H1 (cell line): Measurements from ENCODE around the gene MMP25. TPM values are rescaled to one million over a fixed set of nuclear protein-coding genes. Genes with fewer than 3 reads are reported as not detected.
A peak's percentile ranks its signal among the peaks of the same experiment; 100 is the strongest.

Source experiments
- CTCF ChIA-PET: fragments of 300-600 bp; sonication (Branson Sonifier 250); formaldehyde crosslinking; loops from one replicate; lab custom pipeline; 2021; ENCODE audit not compliant: partially characterized antibody; lab: Charles Lee
- POLR2A ChIA-PET: fragments of 300-600 bp; sonication (Branson Sonifier 250); formaldehyde crosslinking; loops from one replicate; lab custom pipeline; 2021; ENCODE audit warnings: inconsistent platforms; ENCODE audit not compliant: partially characterized antibody; lab: Charles Lee
- DNase-seq, 2 experiments: peaks; one replicate each; pipeline versions ENCODE4 v3.0.0 to v3.0.0-alpha.2; 2010 to 2022; ENCODE audit warnings: low spot score in 2 of 2, low read depth in 1 of 2, mixed read lengths in 1 of 2
- FAIRE-seq: peaks from 2 replicates; lab custom pipeline; 2011; peaks lifted over from hg19 to GRCh38; lab: Jason Lieb, UNC
- H2AFZ ChIP-seq: 2 replicates; pipeline ENCODE4 v1.8.1; 2012; ENCODE audit warnings: low read length, inconsistent platforms
- H2AK5ac ChIP-seq: 2 replicates; pipeline ENCODE4 v1.6.1; 2013; ENCODE audit warnings: low read depth, low read length
- H2BK120ac ChIP-seq: replicated peaks from 2 replicates; pipeline ENCODE3; 2013; ENCODE audit warnings: low read depth, low read length, inconsistent platforms
- H2BK12ac ChIP-seq: 2 replicates; pipeline ENCODE4 v1.6.1; 2013; ENCODE audit warnings: low read depth, low read length
- H2BK15ac ChIP-seq: 2 replicates; pipeline ENCODE4 v1.6.1; 2013; ENCODE audit warnings: low read length
- H2BK20ac ChIP-seq: 2 replicates; pipeline ENCODE4 v1.6.1; 2013; ENCODE audit warnings: low read length
- H2BK5ac ChIP-seq: 2 replicates; pipeline ENCODE4 v1.6.1; 2013; ENCODE audit warnings: low read depth, low read length
- H3K14ac ChIP-seq: 2 replicates; pipeline ENCODE4 v1.6.1; 2013; ENCODE audit warnings: inconsistent platforms; ENCODE audit not compliant: insufficient read length
- H3K18ac ChIP-seq: 2 replicates; pipeline ENCODE4 v1.6.1; 2013; ENCODE audit warnings: low read length; ENCODE audit errors: extremely low read depth
- H3K23ac ChIP-seq: 2 replicates; pipeline ENCODE4 v1.6.1; 2013; ENCODE audit warnings: inconsistent platforms; ENCODE audit not compliant: insufficient read length
- H3K23me2 ChIP-seq: 2 replicates; pipeline ENCODE4 v1.6.1; 2013; ENCODE audit warnings: low read depth, low read length
- H3K27ac ChIP-seq: 2 replicates; pipeline ENCODE4 v1.6.1; 2011; ENCODE audit warnings: low read depth, low read length, inconsistent platforms
- H3K27me3 ChIP-seq, 4 experiments: replicated peaks in 1 of 4; 1 replicate in 1 of 4; 2 replicates in 3 of 4; pipeline versions ENCODE4 v1.6.1 to v1.8.1; 2011 to 2013; ENCODE audit warnings: low read length in 3 of 4, mild to moderate bottlenecking in 3 of 4, inconsistent platforms in 2 of 4, mixed read lengths in 2 of 4, moderate library complexity in 1 of 4; ENCODE audit not compliant: control insufficient read depth in 3 of 4, insufficient read depth in 3 of 4; ENCODE audit errors: extremely low read depth in 1 of 4
- H3K36me3 ChIP-seq, 4 experiments: 2 replicates each; pipeline versions ENCODE4 v1.6.1 to v1.8.1; 2011 to 2013; ENCODE audit warnings: mild to moderate bottlenecking in 4 of 4, low read length in 3 of 4, moderate library complexity in 2 of 4, control low read depth in 1 of 4, inconsistent platforms in 1 of 4; ENCODE audit not compliant: insufficient read depth in 4 of 4, control insufficient read depth in 2 of 4
- H3K4ac ChIP-seq: replicated peaks from 2 replicates; pipeline ENCODE3; 2013; ENCODE audit warnings: low read length, low read depth, mixed read lengths, inconsistent platforms; ENCODE audit not compliant: insufficient read length
- H3K4me1 ChIP-seq, 4 experiments: replicated peaks in 1 of 4; 1 replicate in 1 of 4; 2 replicates in 3 of 4; pipeline versions ENCODE4 v1.6.1 to v1.8.1; 2011 to 2013; ENCODE audit warnings: low read length in 3 of 4, inconsistent platforms in 2 of 4, mixed read lengths in 1 of 4; ENCODE audit not compliant: insufficient read depth in 4 of 4, control insufficient read depth in 3 of 4
- H3K4me2 ChIP-seq, 2 experiments: 2 replicates each; pipeline versions ENCODE4 v1.6.1 to v1.8.1; 2011 to 2013; ENCODE audit warnings: low read depth in 2 of 2, low read length in 2 of 2, control low read depth in 1 of 2, inconsistent platforms in 1 of 2, mild to moderate bottlenecking in 1 of 2; ENCODE audit not compliant: insufficient read depth in 1 of 2
- H3K4me3 ChIP-seq, 4 experiments: fragments of 200-600, 300-600 bp in 1 of 4; sonication (generic), shearing (Covaris generic), sonication (Bioruptor Twin) in 1 of 4; 2 replicates each; pipeline versions ENCODE4 v1.5.1 to v1.8.1; 2011 to 2016; ENCODE audit warnings: low read length in 4 of 4, low read depth in 3 of 4, control low read depth in 2 of 4, inconsistent platforms in 2 of 4, mild to moderate bottlenecking in 2 of 4, mixed read lengths in 1 of 4, moderate library complexity in 1 of 4; ENCODE audit not compliant: insufficient read depth in 2 of 4; ENCODE audit errors: extremely low read depth in 1 of 4
- H3K56ac ChIP-seq: replicated peaks from 2 replicates; pipeline ENCODE3; 2013; ENCODE audit warnings: low read depth, mild to moderate bottlenecking, mixed read lengths, low read length, inconsistent platforms; ENCODE audit not compliant: insufficient read length
- H3K79me1 ChIP-seq: 2 replicates; pipeline ENCODE4 v1.6.1; 2013; ENCODE audit warnings: low read depth, low read length, control low read depth
- H3K79me2 ChIP-seq, 2 experiments: 2 replicates each; pipeline versions ENCODE4 v1.6.1 to v1.8.1; 2012 to 2013; ENCODE audit warnings: low read length in 2 of 2, mild to moderate bottlenecking in 2 of 2, inconsistent platforms in 1 of 2; ENCODE audit not compliant: insufficient read depth in 2 of 2, control insufficient read depth in 1 of 2
- H3K9ac ChIP-seq, 4 experiments: replicated peaks in 1 of 4; 1 replicate in 1 of 4; 2 replicates in 3 of 4; pipeline versions ENCODE4 v1.6.1 to v1.8.1; 2011 to 2013; ENCODE audit warnings: low read depth in 3 of 4, low read length in 3 of 4, control low read depth in 2 of 4, mild to moderate bottlenecking in 2 of 4, moderate library complexity in 2 of 4, inconsistent platforms in 1 of 4; ENCODE audit errors: extremely low read depth in 1 of 4
- H3K9me3 ChIP-seq, 2 experiments: 2 replicates each; pipeline versions ENCODE4 v1.6.1 to v1.8.1; 2012 to 2013; ENCODE audit warnings: mild to moderate bottlenecking in 2 of 2, moderate library complexity in 2 of 2, control low read depth in 1 of 2, inconsistent platforms in 1 of 2, low read depth in 1 of 2, low read length in 1 of 2, mixed read lengths in 1 of 2; ENCODE audit not compliant: insufficient read depth in 2 of 2
- H4K20me1 ChIP-seq, 2 experiments: replicated peaks in 1 of 2; 2 replicates each; pipeline versions ENCODE3 to v1.8.1; 2011 to 2013; ENCODE audit warnings: inconsistent platforms in 2 of 2, low read length in 2 of 2, mild to moderate bottlenecking in 1 of 2; ENCODE audit not compliant: insufficient read depth in 2 of 2, control insufficient read depth in 1 of 2
- H4K5ac ChIP-seq: 2 replicates; pipeline ENCODE4 v1.6.1; 2013; ENCODE audit warnings: low read length, low read depth, mixed read lengths, inconsistent platforms; ENCODE audit not compliant: insufficient read length
- H4K8ac ChIP-seq: 2 replicates; pipeline ENCODE4 v1.8.0; 2013; ENCODE audit warnings: mild to moderate bottlenecking, moderate library complexity, low read length, inconsistent platforms; ENCODE audit not compliant: insufficient read depth; ENCODE audit errors: extremely low read depth
- H4K91ac ChIP-seq: replicated peaks from 2 replicates; pipeline ENCODE3; 2013; ENCODE audit warnings: low read length, mixed read lengths, inconsistent platforms; ENCODE audit not compliant: insufficient read length
- ASH2L ChIP-seq: fragments of 200-600, 300-600 bp; sonication (generic); IDR thresholded peaks from one replicate; pipeline ENCODE4 v1.7.1; 2017; ENCODE audit warnings: low read length
- BACH1 ChIP-seq: IDR thresholded peaks from 2 replicates; pipeline ENCODE4 v1.6.1; 2012; ENCODE audit warnings: low read length, improper control_type of control experiment
- CEBPB ChIP-seq: IDR thresholded peaks from 2 replicates; pipeline ENCODE4 v1.6.1; 2012; ENCODE audit warnings: low read depth, low read length
- CHD2 ChIP-seq: IDR thresholded peaks from 2 replicates; pipeline ENCODE4 v1.6.1; 2012; ENCODE audit warnings: low read length, improper control_type of control experiment
- EGR1 ChIP-seq: IDR thresholded peaks from 2 replicates; pipeline ENCODE4 v1.6.1; 2011; ENCODE audit warnings: low read depth, low read length, borderline replicate concordance
- GTF2F1 ChIP-seq: IDR thresholded peaks from 2 replicates; pipeline ENCODE4 v1.6.1; 2012; ENCODE audit warnings: low read depth, low read length, improper control_type of control experiment, borderline replicate concordance
- JUN ChIP-seq: IDR thresholded peaks from 2 replicates; pipeline ENCODE4 v1.6.1; 2011; ENCODE audit warnings: low read depth, mild to moderate bottlenecking, improper control_type of control experiment, low read length
- RFX5 ChIP-seq: IDR thresholded peaks from 2 replicates; pipeline ENCODE4 v1.6.1; 2011; ENCODE audit warnings: low read depth, low read length, improper control_type of control experiment, borderline replicate concordance
- RNF2 ChIP-seq: fragments of 200-900, 300-1000 bp; sonication (generic); IDR thresholded peaks from 2 replicates; pipeline ENCODE4 v1.7.1; 2016; ENCODE audit warnings: borderline replicate concordance, low read depth, mild to moderate bottlenecking, antibody characterized with exemption, low read length; ENCODE audit not compliant: poor library complexity, severe bottlenecking; ENCODE audit errors: missing control alignments
- RXRA ChIP-seq: IDR thresholded peaks from 2 replicates; pipeline ENCODE4 v1.6.1; 2011; ENCODE audit warnings: low read depth, mild to moderate bottlenecking, low read length, moderate library complexity; ENCODE audit not compliant: insufficient read depth
- TAF1 ChIP-seq: IDR thresholded peaks from 2 replicates; pipeline ENCODE4 v1.6.1; 2011; ENCODE audit warnings: mild to moderate bottlenecking, low read depth, low read length
- YY1 ChIP-seq: IDR thresholded peaks from 2 replicates; pipeline ENCODE4 v1.6.1; 2011; ENCODE audit warnings: low read depth, mild to moderate bottlenecking, low read length
- WGBS, 2 experiments: shearing (Covaris generic) in 1 of 2; methylation state at CpG; one replicate each; pipeline versions ENCODE4 v1.1.6 to v1.1.7; 2013 to 2015; ENCODE audit warnings: low lambda C conversion rate in 2 of 2, mixed read lengths in 2 of 2, inconsistent platforms in 1 of 2, low coverage in 1 of 2, missing lambda C conversion rate in 1 of 2; ENCODE audit not compliant: insufficient replicate concordance in 2 of 2, insufficient coverage in 1 of 2, insufficient read length in 1 of 2; ENCODE audit errors: extremely low coverage in 1 of 2, missing lambda C conversion rate in 1 of 2; 5-methylcytosine and 5-hydroxymethylcytosine counted together
- polyA plus RNA-seq, 7 experiments: library from polyadenylated mRNA; depleted of rRNA in 3 of 7; stranded (reverse) in 5 of 7; unstranded in 2 of 7; fragments of >200 nt in 5 of 7; fragments of 200-250 nt in 2 of 7; gene quantifications; 1 replicate in 5 of 7; 2 replicates in 1 of 7; 4 replicates in 1 of 7; pipeline versions ENCODE4 v1.2.1 to v1.2.3, GENCODE V29; 2011 to 2013; ENCODE audit warnings: missing spikeins in 2 of 7, mixed read lengths in 2 of 7
- total RNA-seq: library from RNA; stranded (reverse); fragmentation: NEBNext Ultra II Directional; extraction: Animal tissue kit (Norgen Biotek cat#: 25700); gene quantifications from 2 replicates; pipeline ENCODE4 v1.2.1, GENCODE V29; 2021

Gene MMP25
- total and polyA plus RNA-seq, 2 of the 8 experiments (the other 6 are each of a cell fraction or from before 2014, with no cell fraction given), result 7.7 to 26.7 TPM

- H3K27me3 ChIP-seq, result no peaks in the 10 kb centered on the region
- H4K5ac ChIP-seq, result no peak overlapping the region
- no peak overlapping the region for H3K9ac ChIP-seq
- H2BK12ac ChIP-seq, result no peak overlapping the region
- no peak overlapping the region for H3K18ac ChIP-seq
- no peak for FAIRE-seq
- H4K8ac ChIP-seq, result peak overlapping the region; percentile 74; the same call in 1 of the 2 replicates
- ChIA-PET CTCF (interaction anchor here (0.7 to 36.8 kb wide), 13 partner anchors 9 to 90 kb away, joined by 3 to 619 read pairs (median 4); partner anchors contain the start of genes IL32, ZNF205 and ZNF213), POLR2A (interaction anchor here (0.8 to 15.4 kb wide), 22 partner anchors 8 to 946 kb away, joined by 3 to 169 read pairs (median 4); partner anchors contain the start of genes CLDN6, HCFC1R1, IL32 and THOC6)
- DNase-seq, result peak in 1 of 2 experiments; percentile 61
- no peaks in the 10 kb centered on the region for H3K9me3 ChIP-seq
- H3K4ac ChIP-seq, result no peak overlapping the region
- peak overlapping the region; percentile 36 for H3K56ac ChIP-seq
- no peak overlapping the region for H3K14ac ChIP-seq
- no peak overlapping the region for H3K23ac ChIP-seq
- H3K4me3 ChIP-seq, result peak overlapping the region in 2 of 4 experiments; percentile 19 to 30; a peak in 4 of 8 replicates
- H3K79me1 ChIP-seq, result no peaks in the 10 kb centered on the region
- H3K23me2 ChIP-seq, result peaks cover 18% of the 10 kb centered on the region
- H2BK15ac ChIP-seq, result no peak overlapping the region
- peak overlapping the region; percentile 18 for H4K91ac ChIP-seq
- no peak overlapping the region for H2AFZ ChIP-seq
- H3K4me1 ChIP-seq, result peaks cover 10 to 23% (median 15%) of the 10 kb centered on the region in 4 experiments
- no peaks in the 10 kb centered on the region for H4K20me1 ChIP-seq
- no peak overlapping the region for H2BK120ac ChIP-seq
- no peak overlapping the region; the same call in 1 of the 2 replicates for H2BK5ac ChIP-seq
- H3K4me2 ChIP-seq, result peak overlapping the region; percentile 36 to 82; a peak in 3 of 4 replicates
- WGBS, 2 experiments, result 29% methylated on average over 27 of the region's 27 CpGs; no CpG with 5 or more reads in 1 of the 2 experiments
- H2AK5ac ChIP-seq, result no peak overlapping the region
- peaks cover 0 to 5% (median 0%) of the 10 kb centered on the region in 4 experiments; a peak in 1 of 8 replicates for H3K36me3 ChIP-seq
- H2BK20ac ChIP-seq, result no peak overlapping the region
- peaks cover 6 to 20% of the 10 kb centered on the region in 2 experiments; a peak in 3 of 4 replicates for H3K79me2 ChIP-seq
- no peak overlapping the region for H3K27ac ChIP-seq
- TF ChIP-seq GTF2F1 (no peak), ASH2L (peak; percentile 51), EGR1 (no peak), JUN (no peak), RNF2 (no peak), RXRA (0 out of 2 replicates have a peak, but pooled peaks have one; percentile 3), BACH1 (0 out of 2 replicates have a peak, but pooled peaks have one; percentile 30), CEBPB (no peak), RFX5 (no peak), CHD2 (no peak), YY1 (0 out of 2 replicates have a peak, but pooled peaks have one; percentile 6), TAF1 (0 out of 2 replicates have a peak, but pooled peaks have one; percentile 7)
These were observed 55.6 kb downstream of the MMP25 start for GRCh38 chr16:3101841-3102470.
